ENCODE results near the gene TXNL1.
A peak's percentile ranks its signal among the peaks of the same experiment; 100 is the strongest.

The TXNL1 gene

GRCh38 chr18:56652802-56653201, 14.4 kb upstream of the TXNL1 start:
- Histone ChIP-seq H3K9ac (ENCODE audit: low read depth, low read length) (no peak overlapping the region), H3K9me3 (ENCODE audit: control insufficient read depth, insufficient read depth, low read length) (no peaks in the 10 kb centered on the region), H3K36me3 (ENCODE audit: insufficient read depth, low read length) (no peaks in the 10 kb centered on the region), H3K4me1 (ENCODE audit: insufficient read depth, low read length) (no peaks in the 10 kb centered on the region)

GRCh38 chr18:56651771-56652092, 13.3 kb upstream of the TXNL1 start:
- Histone ChIP-seq H3K4me1 (ENCODE audit: insufficient read depth, low read length) (no peaks in the 10 kb centered on the region), H3K9me3 (ENCODE audit: control insufficient read depth, insufficient read depth, low read length) (no peaks in the 10 kb centered on the region), H3K9ac (ENCODE audit: low read depth, low read length) (peak overlapping the region; percentile 81; the same call in 1 of the 2 replicates), H3K36me3 (ENCODE audit: insufficient read depth, low read length) (no peaks in the 10 kb centered on the region)

- no peaks in the 10 kb centered on the region for H3K36me3 ChIP-seq (ENCODE audit: insufficient read depth, low read length)
- H3K4me1 ChIP-seq (ENCODE audit: insufficient read depth, low read length) = no peaks in the 10 kb centered on the region
- H3K9ac ChIP-seq (ENCODE audit: low read depth, low read length) = peak within 1 kb of the TSS; percentile 81
- H3K9me3 ChIP-seq (ENCODE audit: control insufficient read depth, insufficient read depth, low read length) = no peaks in the 10 kb centered on the region
Observed at GRCh38 chr18:56650944-56651770, 12.8 kb upstream of the TXNL1 start, which contains the start of gene WDR7. TSS of gene WDR7 (plus strand) at chr18:56651359. CDS start at chr18:56672516, 21,157 bp downstream.

GRCh38 chr18:56649996-56650395, 11.6 kb upstream of the TXNL1 start:
- Histone ChIP-seq H3K9me3 (ENCODE audit: control insufficient read depth, insufficient read depth, low read length) (no peaks in the 10 kb centered on the region), H3K4me1 (ENCODE audit: insufficient read depth, low read length) (no peaks in the 10 kb centered on the region), H3K9ac (ENCODE audit: low read depth, low read length) (no peak overlapping the region), H3K36me3 (ENCODE audit: insufficient read depth, low read length) (no peaks in the 10 kb centered on the region)

GRCh38 chr18:56647951-56648893, 9.8 kb upstream of the TXNL1 start:
- Histone ChIP-seq H3K9ac (ENCODE audit: low read depth, low read length) (no peak overlapping the region), H3K36me3 (ENCODE audit: insufficient read depth, low read length) (no peaks in the 10 kb centered on the region), H3K4me1 (ENCODE audit: insufficient read depth, low read length) (no peaks in the 10 kb centered on the region), H3K9me3 (ENCODE audit: control insufficient read depth, insufficient read depth, low read length) (no peaks in the 10 kb centered on the region)

- Histone ChIP-seq H3K4me1 (ENCODE audit: insufficient read depth, low read length) (no peaks in the 10 kb centered on the region), H3K9ac (ENCODE audit: low read depth, low read length) (no peak overlapping the region)
Observed at GRCh38 chr18:56647071-56647470, 8.7 kb upstream of the TXNL1 start.

GRCh38 chr18:56645415-56646016, 7.1 kb upstream of the TXNL1 start:
- Histone ChIP-seq H3K4me1 (ENCODE audit: insufficient read depth, low read length) (no peaks in the 10 kb centered on the region), H3K36me3 (ENCODE audit: insufficient read depth, low read length) (no peaks in the 10 kb centered on the region), H3K9ac (ENCODE audit: low read depth, low read length) (no peak overlapping the region), H3K9me3 (ENCODE audit: control insufficient read depth, insufficient read depth, low read length) (no peaks in the 10 kb centered on the region)

More at GRCh38 chr18:56647071-56647470, 8.7 kb upstream of the TXNL1 start:
- Histone ChIP-seq H3K36me3 (ENCODE audit: insufficient read depth, low read length) (no peaks in the 10 kb centered on the region), H3K9me3 (ENCODE audit: control insufficient read depth, insufficient read depth, low read length) (no peaks in the 10 kb centered on the region)

GRCh38 chr18:56643381-56643780, 5.0 kb upstream of the TXNL1 start:
- Histone ChIP-seq H3K9me3 (ENCODE audit: control insufficient read depth, insufficient read depth, low read length) (no peaks in the 10 kb centered on the region), H3K36me3 (ENCODE audit: insufficient read depth, low read length) (no peaks in the 10 kb centered on the region), H3K4me1 (ENCODE audit: insufficient read depth, low read length) (no peaks in the 10 kb centered on the region), H3K9ac (ENCODE audit: low read depth, low read length) (no peak overlapping the region)

GRCh38 chr18:56641714-56642337, 3.4 kb upstream of the TXNL1 start:
- Histone ChIP-seq H3K4me1 (ENCODE audit: insufficient read depth, low read length) (no peaks in the 10 kb centered on the region), H3K9ac (ENCODE audit: low read depth, low read length) (no peak overlapping the region), H3K36me3 (ENCODE audit: insufficient read depth, low read length) (no peaks in the 10 kb centered on the region)

GRCh38 chr18:56639571-56639970, 1.2 kb upstream of the TXNL1 start:
- Histone ChIP-seq H3K4me1 (ENCODE audit: insufficient read depth, low read length) (no peaks in the 10 kb centered on the region), H3K9me3 (ENCODE audit: control insufficient read depth, insufficient read depth, low read length) (no peaks in the 10 kb centered on the region), H3K36me3 (ENCODE audit: insufficient read depth, low read length) (no peaks in the 10 kb centered on the region), H3K9ac (ENCODE audit: low read depth, low read length) (peak overlapping the region; percentile 86; the same call in 1 of the 2 replicates)

More at GRCh38 chr18:56641714-56642337, 3.4 kb upstream of the TXNL1 start:
- H3K9me3 ChIP-seq (ENCODE audit: control insufficient read depth, insufficient read depth, low read length) = no peaks in the 10 kb centered on the region

GRCh38 chr18:56639104-56639381, 651 bp upstream of the TXNL1 start:
- Histone ChIP-seq H3K4me1 (ENCODE audit: insufficient read depth, low read length) (no peaks in the 10 kb centered on the region), H3K36me3 (ENCODE audit: insufficient read depth, low read length) (no peaks in the 10 kb centered on the region), H3K9me3 (ENCODE audit: control insufficient read depth, insufficient read depth, low read length) (no peaks in the 10 kb centered on the region), H3K9ac (ENCODE audit: low read depth, low read length) (peak overlapping the region; percentile 86)

- H3K9me3 ChIP-seq (ENCODE audit: control insufficient read depth, insufficient read depth, low read length) = no peaks in the 10 kb centered on the region
- H3K4me1 ChIP-seq (ENCODE audit: insufficient read depth, low read length) = no peaks in the 10 kb centered on the region
- no peaks in the 10 kb centered on the region for H3K36me3 ChIP-seq (ENCODE audit: insufficient read depth, low read length)
- peak overlapping the region; percentile 82 for H3K9ac ChIP-seq (ENCODE audit: low read depth, low read length)
Observed at GRCh38 chr18:56637711-56638231, 621 bp downstream of the TXNL1 start.

GRCh38 chr18:56637176-56637575, 1.2 kb downstream of the TXNL1 start:
- H3K9ac ChIP-seq (ENCODE audit: low read depth, low read length) = peak overlapping the region; percentile 82
- no peaks in the 10 kb centered on the region for H3K9me3 ChIP-seq (ENCODE audit: control insufficient read depth, insufficient read depth, low read length)
- H3K4me1 ChIP-seq (ENCODE audit: insufficient read depth, low read length) = no peaks in the 10 kb centered on the region
- H3K36me3 ChIP-seq (ENCODE audit: insufficient read depth, low read length) = no peaks in the 10 kb centered on the region

GRCh38 chr18:56635007-56635406, 3.4 kb downstream of the TXNL1 start:
- Histone ChIP-seq H3K36me3 (ENCODE audit: insufficient read depth, low read length) (no peaks in the 10 kb centered on the region), H3K9me3 (ENCODE audit: control insufficient read depth, insufficient read depth, low read length) (no peaks in the 10 kb centered on the region), H3K9ac (ENCODE audit: low read depth, low read length) (no peak overlapping the region), H3K4me1 (ENCODE audit: insufficient read depth, low read length) (no peaks in the 10 kb centered on the region)

All from ES-I3 (cell line).